RPMI8226 (cell line): ENCODE results near the gene SH3RF3.
A peak's percentile ranks its signal among the peaks of the same experiment; 100 is the strongest.

Experiments used
- DNase-seq: peaks from one replicate; pipeline ENCODE4 v3.0.0-alpha.2; 2015

Gene SH3RF3

GRCh38 chr2:109442715-109443319 is 313.8 kb downstream of the SH3RF3 start:
- DNase-seq, result no peak

GRCh38 chr2:109444916-109445315 is 315.9 kb downstream of the SH3RF3 start:
- DNase-seq, result no peak

- no peak for DNase-seq
These were observed 317.5 kb downstream of the SH3RF3 start for GRCh38 chr2:109446278-109447131.

- DNase-seq, result no peak
These were observed 318.3 kb downstream of the SH3RF3 start for GRCh38 chr2:109447251-109447661.

GRCh38 chr2:109447776-109448175 is 318.8 kb downstream of the SH3RF3 start:
- no peak for DNase-seq

GRCh38 chr2:109448207-109448606 is 319.2 kb downstream of the SH3RF3 start:
- DNase-seq, result no peak

- peak; percentile 85 for DNase-seq
These were observed 320.2 kb downstream of the SH3RF3 start for GRCh38 chr2:109448946-109449788.

GRCh38 chr2:109450574-109451273 is 321.7 kb downstream of the SH3RF3 start:
- no peak for DNase-seq

- DNase-seq, result no peak
These were observed 322.7 kb downstream of the SH3RF3 start for GRCh38 chr2:109451671-109452070.

- DNase-seq, result no peak
These were observed 323.6 kb downstream of the SH3RF3 start for GRCh38 chr2:109452318-109453305.

- DNase-seq, result no peak
These were observed 324.5 kb downstream of the SH3RF3 start for GRCh38 chr2:109453371-109453995.

GRCh38 chr2:109454304-109454703 is 325.3 kb downstream of the SH3RF3 start:
- no peak for DNase-seq

- DNase-seq, result no peak
These were observed 325.9 kb downstream of the SH3RF3 start for GRCh38 chr2:109454765-109455394.

GRCh38 chr2:109455731-109456691 is 327.0 kb downstream of the SH3RF3 start:
- no peak for DNase-seq

GRCh38 chr2:109456776-109457175 is 327.8 kb downstream of the SH3RF3 start:
- no peak for DNase-seq

- DNase-seq, result no peak
These were observed 328.4 kb downstream of the SH3RF3 start for GRCh38 chr2:109457366-109457765.

GRCh38 chr2:109457794-109458193 is 328.8 kb downstream of the SH3RF3 start:
- no peak for DNase-seq

GRCh38 chr2:109458512-109458911 is 329.5 kb downstream of the SH3RF3 start:
- DNase-seq, result no peak

GRCh38 chr2:109459485-109459884 is 330.5 kb downstream of the SH3RF3 start:
- DNase-seq, result no peak
